Measurements from ENCODE around the gene OR52I2.

- no peak for TF ChIP-seq YY1 (IDR thresholded peaks at IDR 0.05; ENCODE audit: low read depth)
- no peak for TF ChIP-seq GABPA (IDR thresholded peaks at IDR 0.05; ENCODE audit: low read depth)
- no peak for TF ChIP-seq RAD21 (IDR thresholded peaks at IDR 0.05; ENCODE audit: low read length)
- TF ChIP-seq RCOR1 (IDR thresholded peaks at IDR 0.05; ENCODE audit: low read length): no peak
- TF ChIP-seq SMC3 (IDR thresholded peaks at IDR 0.05; ENCODE audit: low read depth, low read length): no peak
These were observed 38.0 kb downstream of the OR52I2 start for GRCh38 chr11:4619514-4619913.

All from SK-N-SH (cell line).